WTC11 (cell line): ENCODE data around the gene TMEM150A. TPM values are rescaled to one million over a fixed set of nuclear protein-coding genes. Genes with fewer than 3 reads are reported as not detected.
A peak's percentile ranks its signal among the peaks of the same experiment; 100 is the strongest.

Experiments
- ATAC-seq: fragments of 200-7000 bp; cut with Tn5 transposase; 2 replicates; pipeline ENCODE4 v1.10.0; 2021; ENCODE audit warnings: mild to moderate bottlenecking, moderate library complexity
- CTCF ChIA-PET: fragments of 300-600 bp; sonication (Branson Sonifier 250); formaldehyde crosslinking; loops from one replicate; lab custom pipeline; 2021; ENCODE audit warnings: antibody characterized with exemption; lab: Charles Lee
- POLR2A ChIA-PET: fragments of 350-600 bp; sonication (Branson Sonifier 250); formaldehyde crosslinking; loops from one replicate; lab custom pipeline; 2021; ENCODE audit warnings: antibody characterized with exemption; lab: Charles Lee
- DNase-seq: peaks from one replicate; pipeline ENCODE4 v3.0.0; 2021; ENCODE audit warnings: low spot score
- H3K27ac Mint-ChIP-seq: 2 replicates; pipeline ENCODE4 v1.8.0; 2021; ENCODE audit warnings: mixed read lengths
- H3K27me3 Mint-ChIP-seq: 2 replicates; pipeline ENCODE4 v1.8.0; 2021; ENCODE audit warnings: low read depth, mild to moderate bottlenecking, moderate library complexity, mixed read lengths
- H3K36me3 Mint-ChIP-seq: 2 replicates; pipeline ENCODE4 v1.8.0; 2021; ENCODE audit warnings: mixed read lengths
- H3K4me1 Mint-ChIP-seq: 2 replicates; pipeline ENCODE4 v1.8.0; 2022; ENCODE audit warnings: mixed read lengths
- H3K4me3 Mint-ChIP-seq: 2 replicates; pipeline ENCODE4 v1.8.0; 2021; ENCODE audit warnings: mild to moderate bottlenecking, moderate library complexity, mixed read lengths
- H3K9me3 Mint-ChIP-seq: 2 replicates; pipeline ENCODE4 v1.8.0; 2021; ENCODE audit warnings: mixed read lengths
- CBFB ChIP-seq: sonication (generic); formaldehyde crosslinking; IDR thresholded peaks from 2 replicates; pipeline ENCODE4 v1.8.1; 2022; ENCODE audit warnings: mild to moderate bottlenecking, low read depth, missing genetic modification reagents
- CREB1 ChIP-seq: sonication (generic); formaldehyde crosslinking; IDR thresholded peaks from 2 replicates; pipeline ENCODE4 v1.8.0; 2023; ENCODE audit warnings: mild to moderate bottlenecking, missing genetic modification reagents
- CTCF ChIP-seq: fragments of 200-600 bp; IDR thresholded peaks from 2 replicates; pipeline ENCODE4 v1.8.0; 2022; ENCODE audit warnings: antibody characterized with exemption
- E2F4 ChIP-seq: sonication (generic); formaldehyde crosslinking; IDR thresholded peaks from 2 replicates; pipeline ENCODE4 v1.8.1; 2022; ENCODE audit warnings: low read depth, mild to moderate bottlenecking, moderate library complexity, missing genetic modification reagents, borderline replicate concordance
- E2F5 ChIP-seq: sonication (generic); formaldehyde crosslinking; IDR thresholded peaks from 2 replicates; pipeline ENCODE4 v1.8.1; 2022; ENCODE audit warnings: mild to moderate bottlenecking, moderate library complexity, missing genetic modification reagents
- EMX1 ChIP-seq: fragments of 250-450 bp; sonication (Bioruptor Pico); IDR thresholded peaks from 2 replicates; pipeline ENCODE4 v1.8.0; 2021; ENCODE audit warnings: mild to moderate bottlenecking
- ESRRA ChIP-seq: sonication (generic); formaldehyde crosslinking; IDR thresholded peaks from 2 replicates; pipeline ENCODE4 v1.8.1; 2022; ENCODE audit warnings: mild to moderate bottlenecking, missing genetic modification reagents, borderline replicate concordance
- ETV6 ChIP-seq: sonication (generic); formaldehyde crosslinking; IDR thresholded peaks from 2 replicates; pipeline ENCODE4 v1.8.1; 2022; ENCODE audit warnings: mild to moderate bottlenecking, missing genetic modification reagents
- FOXK1 ChIP-seq: sonication (generic); formaldehyde crosslinking; IDR thresholded peaks from 2 replicates; pipeline ENCODE4 v1.8.0; 2022; ENCODE audit warnings: mild to moderate bottlenecking, moderate library complexity, missing genetic modification reagents
- IRF1 ChIP-seq: sonication (generic); formaldehyde crosslinking; IDR thresholded peaks from 2 replicates; pipeline ENCODE4 v1.8.0; 2023; ENCODE audit warnings: missing genetic modification reagents
- MLX ChIP-seq: sonication (generic); formaldehyde crosslinking; IDR thresholded peaks from 2 replicates; pipeline ENCODE4 v1.8.1; 2023; ENCODE audit warnings: mild to moderate bottlenecking, missing genetic modification reagents, moderate library complexity
- MXD4 ChIP-seq: fragments of 250-450 bp; sonication (Bioruptor Pico); IDR thresholded peaks from 2 replicates; pipeline ENCODE4 v1.8.0; 2021; ENCODE audit warnings: mild to moderate bottlenecking, moderate library complexity, borderline replicate concordance
- MYBL2 ChIP-seq: sonication (generic); formaldehyde crosslinking; IDR thresholded peaks from 2 replicates; pipeline ENCODE4 v1.8.1; 2023; ENCODE audit warnings: mild to moderate bottlenecking, moderate library complexity, missing genetic modification reagents
- NFE2L1 ChIP-seq: sonication (generic); formaldehyde crosslinking; IDR thresholded peaks from 2 replicates; pipeline ENCODE4 v1.8.1; 2023; ENCODE audit warnings: missing genetic modification reagents
- OVOL2 ChIP-seq: fragments of 250-450 bp; sonication (Bioruptor Pico); IDR thresholded peaks from 2 replicates; pipeline ENCODE4 v1.9.0; 2021; ENCODE audit warnings: mild to moderate bottlenecking, borderline replicate concordance
- PREB ChIP-seq: sonication (generic); formaldehyde crosslinking; IDR thresholded peaks from 2 replicates; pipeline ENCODE4 v1.8.1; 2022; ENCODE audit warnings: mild to moderate bottlenecking, missing genetic modification reagents, moderate library complexity, borderline replicate concordance
- RELA ChIP-seq: sonication (generic); formaldehyde crosslinking; IDR thresholded peaks from 2 replicates; pipeline ENCODE4 v1.8.1; 2022; ENCODE audit warnings: missing genetic modification reagents, mild to moderate bottlenecking, borderline replicate concordance
- SMAD4 ChIP-seq: sonication (generic); formaldehyde crosslinking; IDR thresholded peaks from 2 replicates; pipeline ENCODE4 v1.8.0; 2022; ENCODE audit warnings: mild to moderate bottlenecking, missing genetic modification reagents
- SP1 ChIP-seq: sonication (generic); formaldehyde crosslinking; conservative IDR thresholded peaks from 2 replicates; pipeline ENCODE4 v1.8.1; 2022; ENCODE audit warnings: missing genetic modification reagents
- TEAD4 ChIP-seq: sonication (generic); formaldehyde crosslinking; IDR thresholded peaks from 2 replicates; pipeline ENCODE4 v1.8.0; 2022; ENCODE audit warnings: mild to moderate bottlenecking, missing genetic modification reagents
- TP53 ChIP-seq: sonication (generic); formaldehyde crosslinking; IDR thresholded peaks from 2 replicates; pipeline ENCODE4 v1.8.1; 2023; ENCODE audit warnings: mild to moderate bottlenecking, missing genetic modification reagents
- USF2 ChIP-seq: sonication (generic); formaldehyde crosslinking; IDR thresholded peaks from 2 replicates; pipeline ENCODE4 v1.8.1; 2023; ENCODE audit warnings: mild to moderate bottlenecking, missing genetic modification reagents, moderate library complexity
- ZNF138 ChIP-seq: sonication (generic); formaldehyde crosslinking; conservative IDR thresholded peaks from 2 replicates; pipeline ENCODE4 v1.8.1; 2022; ENCODE audit warnings: mild to moderate bottlenecking, moderate library complexity, missing genetic modification reagents
- ZNF416 ChIP-seq: fragments of 250-450 bp; sonication (Bioruptor Pico); IDR thresholded peaks from 2 replicates; pipeline ENCODE4 v1.9.0; 2021; ENCODE audit warnings: mild to moderate bottlenecking, inconsistent platforms
- ZNF423 ChIP-seq: fragments of 250-450 bp; sonication (Bioruptor Pico); IDR thresholded peaks from 2 replicates; pipeline ENCODE4 v2.1.2; 2022; ENCODE audit warnings: mild to moderate bottlenecking, moderate library complexity
- ZNF671 ChIP-seq: fragments of 250-450 bp; sonication (Bioruptor Pico); IDR thresholded peaks from 2 replicates; pipeline ENCODE4 v1.8.0; 2021; ENCODE audit warnings: mild to moderate bottlenecking
- ZSCAN18 ChIP-seq: fragments of 250-450 bp; sonication (Bioruptor Pico); IDR thresholded peaks from 2 replicates; pipeline ENCODE4 v2.1.2; 2022; ENCODE audit warnings: mild to moderate bottlenecking, moderate library complexity
- total RNA-seq: library from RNA; stranded (reverse); gene quantifications from 3 replicates; pipeline ENCODE4 v1.2.3, GENCODE V29; 2021

Gene TMEM150A
- total RNA-seq, 1 experiment from 2014 or later = 20.9 TPM

- peaks cover 16% of the 10 kb centered on the region for H3K36me3 Mint-ChIP-seq
- TF ChIP-seq E2F4 (no peak), PREB (CRISPR knock-in tag) (no peak), ZNF423 (CRISPR knock-in tag) (no peak), RELA (no peak), EMX1 (CRISPR knock-in tag) (no peak), ESRRA (CRISPR knock-in tag) (no peak), FOXK1 (CRISPR knock-in tag) (no peak), MXD4 (CRISPR knock-in tag) (no peak), SP1 (CRISPR knock-in tag) (no peak), ETV6 (CRISPR knock-in tag) (no peak), E2F5 (no peak), SMAD4 (CRISPR knock-in tag) (no peak), NFE2L1 (CRISPR knock-in tag) (no peak), CREB1 (CRISPR knock-in tag) (no peak), ZNF138 (CRISPR knock-in tag) (no peak)
- DNase-seq = no peak
- CTCF ChIA-PET = no interaction called here
- POLR2A ChIA-PET = interaction anchor here (1.1 kb wide), 1 partner anchor 10 kb away, joined by 3 read pairs; no protein-coding TSS in a partner anchor
- ATAC-seq = no peak
- no peak overlapping the region for H3K27ac Mint-ChIP-seq
- no peaks in the 10 kb centered on the region for H3K9me3 Mint-ChIP-seq
- 0 out of 2 replicates have a peak overlapping the region, but pooled peaks have one; percentile 86 for H3K4me3 Mint-ChIP-seq
- peaks cover 17% of the 10 kb centered on the region for H3K4me1 Mint-ChIP-seq
- no peaks in the 10 kb centered on the region for H3K27me3 Mint-ChIP-seq
Measured at GRCh38 chr2:85600235-85600575, 2.3 kb downstream of the TMEM150A start.

GRCh38 chr2:85599468-85600234 is 2.8 kb downstream of the TMEM150A start:
- Mint-ChIP-seq H3K36me3 (peaks cover 16% of the 10 kb centered on the region), H3K4me3 (no peak overlapping the region), H3K27me3 (no peaks in the 10 kb centered on the region), H3K9me3 (no peaks in the 10 kb centered on the region), H3K27ac (no peak overlapping the region), H3K4me1 (peaks cover 18% of the 10 kb centered on the region)
- ChIA-PET POLR2A (interaction anchor here (1.1 kb wide), 1 partner anchor 9 kb away, joined by 3 read pairs; no protein-coding TSS in a partner anchor), CTCF (no interaction called here)
- no peak for ATAC-seq
- DNase-seq = no peak
- TF ChIP-seq CTCF (no peak), NFE2L1 (CRISPR knock-in tag) (no peak), OVOL2 (CRISPR knock-in tag) (no peak), MYBL2 (CRISPR knock-in tag) (no peak), ZNF416 (CRISPR knock-in tag) (no peak), USF2 (CRISPR knock-in tag) (no peak), CBFB (CRISPR knock-in tag) (no peak), IRF1 (CRISPR knock-in tag) (no peak), MLX (CRISPR knock-in tag) (no peak), ZNF671 (CRISPR knock-in tag) (no peak), ZSCAN18 (CRISPR knock-in tag) (no peak), TEAD4 (CRISPR knock-in tag) (no peak), TP53 (CRISPR knock-in tag) (no peak)
